Kidney (tissue), 14 donors: ENCODE results near the gene PROS1. TPM values are rescaled to one million over a fixed set of nuclear protein-coding genes. Genes with fewer than 3 reads are reported as not detected.

Experiments used
- DNase-seq, 5 donors: peaks; one replicate each; pipeline ENCODE4 v3.0.0-alpha.2; 2013 to 2020
- FAIRE-seq: peaks from 2 replicates; lab custom pipeline; 2012; peaks lifted over from hg19 to GRCh38; lab: Jason Lieb, UNC
- H3K27ac ChIP-seq, 2 donors: one replicate each; pipeline ENCODE4 v1.7.0; 2013; ENCODE audit warnings: low read depth in 2 of 2, low read length in 2 of 2, inconsistent platforms in 1 of 2
- H3K27me3 ChIP-seq: one replicate; pipeline ENCODE4 v1.7.1; 2013; ENCODE audit warnings: low read length, inconsistent platforms; ENCODE audit not compliant: control insufficient read depth, insufficient read depth
- H3K36me3 ChIP-seq, 3 donors: one replicate each; pipeline versions ENCODE4 v1.7.0 to v1.7.1; 2013; ENCODE audit warnings: low read length in 3 of 3, control low read depth in 1 of 3, inconsistent platforms in 1 of 3; ENCODE audit not compliant: insufficient read depth in 3 of 3, control insufficient read depth in 2 of 3
- H3K4me1 ChIP-seq, 3 donors: one replicate each; pipeline versions ENCODE4 v1.7.0 to v1.7.1; 2013; ENCODE audit warnings: low read length in 3 of 3, inconsistent platforms in 1 of 3, low read depth in 1 of 3; ENCODE audit not compliant: control insufficient read depth in 2 of 3, insufficient read depth in 2 of 3
- H3K4me3 ChIP-seq, 3 donors: one replicate each; pipeline versions ENCODE4 v1.7.0 to v1.8.1; 2013; ENCODE audit warnings: low read length in 3 of 3, control low read depth in 1 of 3, inconsistent platforms in 1 of 3
- H3K9ac ChIP-seq, 3 donors: one replicate each; pipeline versions ENCODE4 v1.7.0 to v1.7.1; 2013; ENCODE audit warnings: low read length in 3 of 3, control low read depth in 1 of 3, inconsistent platforms in 1 of 3
- H3K9me3 ChIP-seq, 3 donors: one replicate each; pipeline versions ENCODE4 v1.7.0 to v1.7.1; 2013; ENCODE audit warnings: low read length in 3 of 3, control low read depth in 1 of 3, inconsistent platforms in 1 of 3; ENCODE audit not compliant: control insufficient read depth in 2 of 3, insufficient read depth in 1 of 3
- intact Hi-C: fragments of 100-400 bp; cut with DNase I; formaldehyde crosslinking; loops from one replicate; pipeline ENCODE4 v1.11.1; 2022
- polyA plus RNA-seq: library from polyadenylated mRNA; stranded (reverse); fragments of 350-450 nt; fragmentation: Illumina TruSeq; extraction: RNeasy Lipid Tissue Mini Kit (QIAGEN cat#74804); gene quantifications from one replicate; pipeline ENCODE4 v1.2.3, GENCODE V29; 2014; ENCODE audit warnings: low read depth, low replicate concordance; ENCODE audit not compliant: insufficient read depth
- total RNA-seq: library from RNA; stranded (reverse); fragmentation: NEBNext Ultra II Directional; extraction: Animal tissue kit (Norgen Biotek cat#: 25700); gene quantifications from one replicate; pipeline ENCODE4 v1.2.1, GENCODE V29; 2021
- TF ChIP-seq, protein P1 (sequence below): IDR thresholded peaks from 3 replicates; pipeline ENCODE4 v1.5.1; 2012; ENCODE audit warnings: mild to moderate bottlenecking, moderate library complexity, borderline replicate concordance; ENCODE audit not compliant: insufficient read depth; ENCODE audit errors: extremely low read depth
- donor health status: control.
- donor health status: control.
- donor health status: control.
- donor health status: control.
- donor health status: control.
- donor health status: DM: yes; HTN: yes; CAD: no.
- donor health status: Normal renal cell carcinoma (clear cell type).

Gene PROS1
- total and polyA plus RNA-seq, 2 donors from 2014 or later = 30.0 to 56.2 TPM

DNA sequence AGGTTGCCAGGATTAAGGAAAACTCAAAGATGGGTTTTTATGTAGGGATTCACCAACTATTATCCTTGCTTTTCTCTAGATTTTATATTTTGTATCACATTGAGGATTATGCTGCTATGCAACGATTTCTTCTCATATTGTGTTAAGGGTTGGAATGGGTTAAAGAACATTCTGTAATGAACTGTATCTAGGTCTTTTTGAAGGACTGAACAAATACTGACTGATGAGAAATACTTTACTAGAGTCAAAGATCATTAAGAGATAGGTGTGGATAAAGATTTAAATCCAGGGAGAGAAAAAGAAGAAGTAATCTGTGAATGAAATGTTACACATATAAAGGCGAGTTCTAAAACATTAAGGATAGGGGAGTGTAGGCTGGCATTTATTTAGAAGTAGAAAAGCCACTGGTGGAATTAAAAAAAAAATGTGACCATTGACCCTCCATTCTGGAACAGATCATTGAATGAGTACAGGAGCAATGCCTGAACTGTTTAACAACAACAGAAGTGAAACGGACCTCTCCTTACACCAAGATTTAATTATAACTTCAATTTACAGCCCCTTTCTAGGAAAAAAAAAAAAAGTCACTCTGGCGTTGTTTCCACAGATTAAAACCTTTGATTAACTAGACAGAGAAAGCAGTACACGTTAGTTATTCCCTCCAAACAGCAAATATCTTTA is 39.2 kb downstream of the PROS1 start:
- TF ChIP-seq, protein P1, sequence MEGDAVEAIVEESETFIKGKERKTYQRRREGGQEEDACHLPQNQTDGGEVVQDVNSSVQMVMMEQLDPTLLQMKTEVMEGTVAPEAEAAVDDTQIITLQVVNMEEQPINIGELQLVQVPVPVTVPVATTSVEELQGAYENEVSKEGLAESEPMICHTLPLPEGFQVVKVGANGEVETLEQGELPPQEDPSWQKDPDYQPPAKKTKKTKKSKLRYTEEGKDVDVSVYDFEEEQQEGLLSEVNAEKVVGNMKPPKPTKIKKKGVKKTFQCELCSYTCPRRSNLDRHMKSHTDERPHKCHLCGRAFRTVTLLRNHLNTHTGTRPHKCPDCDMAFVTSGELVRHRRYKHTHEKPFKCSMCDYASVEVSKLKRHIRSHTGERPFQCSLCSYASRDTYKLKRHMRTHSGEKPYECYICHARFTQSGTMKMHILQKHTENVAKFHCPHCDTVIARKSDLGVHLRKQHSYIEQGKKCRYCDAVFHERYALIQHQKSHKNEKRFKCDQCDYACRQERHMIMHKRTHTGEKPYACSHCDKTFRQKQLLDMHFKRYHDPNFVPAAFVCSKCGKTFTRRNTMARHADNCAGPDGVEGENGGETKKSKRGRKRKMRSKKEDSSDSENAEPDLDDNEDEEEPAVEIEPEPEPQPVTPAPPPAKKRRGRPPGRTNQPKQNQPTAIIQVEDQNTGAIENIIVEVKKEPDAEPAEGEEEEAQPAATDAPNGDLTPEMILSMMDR = no peak
- DNase-seq (no peak), FAIRE-seq (no peak)
- intact Hi-C loops = no loop called here
- Histone ChIP-seq H3K4me1 (no peaks in the 10 kb centered on the region), H3K4me3 (no peak overlapping the region), H3K36me3 (no peaks in the 10 kb centered on the region), H3K27me3 (no peaks in the 10 kb centered on the region), H3K9me3 (no peaks in the 10 kb centered on the region), H3K9ac (no peak overlapping the region), H3K27ac (no peak overlapping the region)

DNA sequence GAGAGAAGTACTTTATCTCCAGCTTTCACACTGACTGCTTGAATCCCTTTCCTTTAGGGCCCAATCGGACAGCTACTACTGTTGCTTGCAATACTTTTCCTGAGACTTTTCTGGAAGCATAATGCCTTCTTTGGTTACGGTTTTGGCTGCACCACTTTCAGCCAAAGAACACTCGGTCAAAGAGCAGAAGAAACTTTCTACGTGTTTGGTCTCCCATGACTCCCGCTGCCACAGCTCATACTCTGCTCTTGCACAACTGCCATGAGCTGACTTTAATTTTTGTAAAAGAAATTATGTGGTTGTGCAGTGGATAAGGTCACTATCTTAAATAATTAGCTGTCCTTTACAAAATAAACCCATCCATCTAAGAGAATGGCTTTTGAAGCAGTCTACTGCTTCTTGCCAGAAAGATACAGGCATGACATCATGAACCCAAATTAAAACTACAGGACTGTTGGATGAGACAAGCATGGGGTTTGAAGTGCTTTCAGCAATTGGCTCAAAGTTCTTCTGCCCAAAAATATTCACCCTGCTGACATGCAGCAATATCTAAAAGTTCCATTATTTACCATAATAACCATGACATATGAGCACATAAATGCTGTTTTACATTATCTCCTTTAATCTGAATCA is 42.0 kb downstream of the PROS1 start:
- Histone ChIP-seq H3K36me3 (no peaks in the 10 kb centered on the region), H3K9ac (no peak overlapping the region), H3K4me1 (no peaks in the 10 kb centered on the region), H3K9me3 (no peaks in the 10 kb centered on the region), H3K27me3 (no peaks in the 10 kb centered on the region), H3K4me3 (no peak overlapping the region), H3K27ac (no peak overlapping the region)
- intact Hi-C loops = no loop called here
- TF ChIP-seq, protein P1 = no peak
- FAIRE-seq (no peak), DNase-seq (no peak)

DNA sequence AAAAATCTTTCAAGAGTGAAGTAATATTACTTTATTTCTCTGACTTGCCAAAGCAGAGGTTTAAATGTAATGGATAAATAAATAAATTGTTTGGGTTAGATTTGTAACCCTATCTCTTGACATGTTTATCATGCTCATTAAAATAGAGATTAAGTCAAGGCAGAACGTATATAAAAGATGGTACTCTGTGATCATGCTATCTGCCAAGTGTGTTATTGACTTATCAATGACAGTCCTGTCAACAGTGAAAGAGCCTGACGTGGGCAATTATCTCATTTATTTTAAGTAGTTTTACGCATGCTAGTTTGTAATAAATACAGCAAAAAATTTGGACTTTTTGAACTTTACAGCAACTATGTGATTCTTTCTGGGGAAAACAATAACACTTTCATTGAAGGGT is 43.7 kb downstream of the PROS1 start:
- intact Hi-C loops = no loop called here
- Histone ChIP-seq H3K36me3 (no peaks in the 10 kb centered on the region), H3K9ac (no peak overlapping the region), H3K4me1 (no peaks in the 10 kb centered on the region), H3K27ac (no peak overlapping the region), H3K27me3 (no peaks in the 10 kb centered on the region), H3K4me3 (no peak overlapping the region), H3K9me3 (no peaks in the 10 kb centered on the region)
- TF ChIP-seq, protein P1 = no peak
- DNase-seq = no peak
- no peak for FAIRE-seq
